HG03103 (cell line): ENCODE data around the gene LRRC8A.
A peak's percentile ranks its signal among the peaks of the same experiment; 100 is the strongest.
"Not testable (repeated sequence)": the region's sequence is repeated elsewhere in the genome, so short reads cannot be mapped to it uniquely, and the experiment has no call there.

Experiments
- ATAC-seq: cut with Tn5 transposase; IDR thresholded peaks from one replicate; pipeline ENCODE4 v1.9.1; 2021; ENCODE audit warnings: low read depth; ENCODE audit not compliant: unreplicated experiment

Gene LRRC8A

GRCh38 chr9:128919402-128920089 is 37.6 kb downstream of the LRRC8A start:
- no peak for ATAC-seq

- ATAC-seq, result no peak
Measured at GRCh38 chr9:128920381-128921058, 38.6 kb downstream of the LRRC8A start, which contains the start of gene PHYHD1. PHYHD1 (plus strand) TSS chr9:128920982; CDS start chr9:128922324, 1,342 bp downstream.

GRCh38 chr9:128921881-128922763 is 40.2 kb downstream of the LRRC8A start:
- no peak for ATAC-seq

GRCh38 chr9:128923493-128923883 is 41.6 kb downstream of the LRRC8A start:
- ATAC-seq, result no peak

- ATAC-seq, result no peak
Measured at GRCh38 chr9:128927731-128928411, 45.9 kb downstream of the LRRC8A start.

- ATAC-seq, result no peak
Measured at GRCh38 chr9:128928624-128929023, 46.7 kb downstream of the LRRC8A start.

GRCh38 chr9:128929560-128929959 is 47.6 kb downstream of the LRRC8A start:
- ATAC-seq, result no peak

- no peak for ATAC-seq
Measured at GRCh38 chr9:128933731-128934130, 51.8 kb downstream of the LRRC8A start.

- ATAC-seq, result no peak
Measured at GRCh38 chr9:128936171-128936865, 54.4 kb downstream of the LRRC8A start.

- no peak for ATAC-seq
Measured at GRCh38 chr9:128937310-128938165, 55.6 kb downstream of the LRRC8A start.

GRCh38 chr9:128940271-128940921 is 58.5 kb downstream of the LRRC8A start:
- ATAC-seq, result no peak

- no peak for ATAC-seq
Measured at GRCh38 chr9:128940946-128941755, 59.2 kb downstream of the LRRC8A start.

GRCh38 chr9:128943832-128944620 is 62.1 kb downstream of the LRRC8A start:
- ATAC-seq, result no peak

- ATAC-seq, result not testable (repeated sequence)
Measured at GRCh38 chr9:128944966-128945365, 63.0 kb downstream of the LRRC8A start.

- no peak for ATAC-seq
Measured at GRCh38 chr9:128945798-128946501, 64.0 kb downstream of the LRRC8A start.

GRCh38 chr9:128946571-128947276 is 64.8 kb downstream of the LRRC8A start:
- peak; percentile 13 for ATAC-seq
